Measurements from ENCODE around the gene TCF3. TPM values are rescaled to one million over a fixed set of nuclear protein-coding genes. Genes with fewer than 3 reads are reported as not detected.

Gene TCF3
- total RNA-seq, 1 experiment from 2014 or later, result 208 TPM

DNA sequence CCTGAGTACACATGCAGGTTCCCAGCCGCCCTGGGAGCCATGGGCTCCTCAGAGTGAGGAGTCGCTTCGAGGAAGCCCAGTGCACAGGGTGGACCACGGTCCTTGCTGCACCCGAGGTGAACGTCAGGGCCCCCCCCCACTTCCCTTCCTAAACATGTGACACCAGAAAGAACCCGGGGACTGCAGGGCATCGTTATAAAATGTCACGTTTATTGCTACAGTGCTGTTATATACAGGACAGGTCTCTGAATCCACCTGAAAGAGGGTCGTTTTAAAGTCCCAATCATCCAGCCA lies 43.4 kb downstream of the TCF3 start:
- intact Hi-C loops (cut with micrococcal nuclease), result loop anchor here (10.0 kb wide), 1 partner anchor 206 kb away; the partner anchor contains the start of gene ATP8B3
- ChIA-PET RAD21 (ENCODE audit: low non-redundant PET in 1 of 2, low total read pairs in 2 of 2, uncharacterized antibody in 2 of 2, unreplicated experiment in 2 of 2) (no interaction called here), POLR2A (no interaction called here), CTCF (no interaction called here)
- Histone ChIP-seq H2AFZ (ENCODE audit: low read depth, low read length, poor library complexity, severe bottlenecking) (no peak overlapping the region), H3K9me3 (ENCODE audit: control insufficient read depth in 1 of 2, insufficient read depth in 1 of 2, low read depth in 1 of 2, low read length in 2 of 2) (no peaks in the 10 kb centered on the region), H3K4me2 (ENCODE audit: low read length) (no peak overlapping the region), H3K27me3 (ENCODE audit: insufficient read depth, low read length) (no peaks in the 10 kb centered on the region), H4K20me1 (ENCODE audit: insufficient read depth) (no peaks in the 10 kb centered on the region), H3K4me3 (replicated peaks in 1 of 2; ENCODE audit: low read depth in 1 of 2, low read length in 2 of 2) (no peak overlapping the region), H3K4me1 (ENCODE audit: control insufficient read depth in 1 of 2, insufficient read depth in 2 of 2, low read length in 2 of 2) (peaks cover 7 to 32% of the 10 kb centered on the region in 2 experiments; a peak in 3 of 4 replicates), H3K36me3 (ENCODE audit: control insufficient read depth in 1 of 2, insufficient read depth in 2 of 2, low read length in 2 of 2) (peaks cover 7 to 16% of the 10 kb centered on the region in 2 experiments; a peak in 3 of 4 replicates), H3K79me2 (ENCODE audit: insufficient read depth, low read length) (peaks cover 12% of the 10 kb centered on the region), H3K27ac (ENCODE audit: low read depth, low read length) (no peak overlapping the region; the same call in 1 of the 2 replicates), H3K9ac (ENCODE audit: low read length) (no peak overlapping the region), H3K9me2 (ENCODE audit: insufficient read depth) (no peaks in the 10 kb centered on the region)
- TF ChIP-seq ZFX (IDR thresholded peaks at IDR 0.05) (no peak), CBX3 (IDR thresholded peaks at IDR 0.05; ENCODE audit: low read depth) (no peak), REST (IDR thresholded peaks at IDR 0.05; ENCODE audit: low read depth) (no peak), ATF3 (IDR thresholded peaks at IDR 0.05) (no peak)
- no TSS peak for BruUV-seq (replicated peaks)
- ATAC-seq, result no peak
- no peak for DNase-seq (ENCODE audit: low read depth, low spot score)

DNA sequence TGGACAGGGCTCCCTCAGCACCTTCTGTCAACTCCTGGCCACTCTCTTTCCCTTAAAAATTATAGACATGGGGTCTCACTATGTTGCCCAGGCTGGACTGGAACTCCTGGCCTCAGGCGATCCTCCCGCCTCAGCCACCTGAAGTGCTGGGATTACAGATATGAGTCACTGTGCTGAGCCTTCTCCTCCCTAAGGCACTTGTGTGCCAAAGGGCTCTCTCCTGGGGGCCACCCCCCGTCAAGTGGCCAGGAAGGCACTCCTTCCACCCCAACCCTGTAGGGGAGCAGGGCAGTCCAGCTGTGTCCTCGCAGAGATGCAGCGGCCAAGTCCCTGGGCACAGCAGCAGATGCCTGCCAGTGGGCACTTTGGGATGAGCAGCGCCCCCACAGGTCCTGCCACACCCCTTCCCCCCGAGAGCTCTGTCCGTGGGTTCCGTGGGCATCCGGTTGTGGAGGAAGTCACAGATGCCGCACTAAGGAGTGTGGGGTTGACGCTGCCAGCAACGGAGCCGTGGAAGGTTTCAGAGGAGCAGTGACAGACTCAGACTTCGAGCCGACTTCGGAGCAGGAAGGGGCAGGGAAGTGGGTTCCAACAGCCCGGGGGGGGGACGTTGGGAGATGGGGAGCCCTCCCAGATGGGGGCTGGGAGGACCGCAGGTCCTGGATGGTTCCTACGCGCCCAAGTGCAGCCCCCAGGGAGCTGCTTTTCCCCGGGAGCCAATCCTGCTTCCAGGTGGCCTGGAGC lies 43.9 kb downstream of the TCF3 start:
- Histone ChIP-seq H3K4me3 (replicated peaks in 1 of 2; ENCODE audit: low read depth in 1 of 2, low read length in 2 of 2) (no peak overlapping the region), H3K27ac (ENCODE audit: low read depth, low read length) (peak overlapping the region; percentile 27; the same call in 1 of the 2 replicates), H3K27me3 (ENCODE audit: insufficient read depth, low read length) (no peaks in the 10 kb centered on the region), H3K79me2 (ENCODE audit: insufficient read depth, low read length) (peaks cover 17% of the 10 kb centered on the region), H3K9me3 (ENCODE audit: control insufficient read depth in 1 of 2, insufficient read depth in 1 of 2, low read depth in 1 of 2, low read length in 2 of 2) (no peaks in the 10 kb centered on the region), H3K36me3 (ENCODE audit: control insufficient read depth in 1 of 2, insufficient read depth in 2 of 2, low read length in 2 of 2) (peaks cover 7 to 16% of the 10 kb centered on the region in 2 experiments; a peak in 3 of 4 replicates), H3K4me2 (ENCODE audit: low read length) (peak overlapping the region; percentile 18), H3K9ac (ENCODE audit: low read length) (no peak overlapping the region), H3K9me2 (ENCODE audit: insufficient read depth) (no peaks in the 10 kb centered on the region), H2AFZ (ENCODE audit: low read depth, low read length, poor library complexity, severe bottlenecking) (no peak overlapping the region), H4K20me1 (ENCODE audit: insufficient read depth) (no peaks in the 10 kb centered on the region), H3K4me1 (ENCODE audit: control insufficient read depth in 1 of 2, insufficient read depth in 2 of 2, low read length in 2 of 2) (peaks cover 10 to 37% of the 10 kb centered on the region in 2 experiments; a peak in 3 of 4 replicates)
- ChIA-PET POLR2A (no interaction called here), RAD21 (ENCODE audit: low non-redundant PET in 1 of 2, low total read pairs in 2 of 2, uncharacterized antibody in 2 of 2, unreplicated experiment in 2 of 2) (no interaction called here), CTCF (no interaction called here)
- BruUV-seq (replicated peaks), result no TSS peak
- DNase-seq (ENCODE audit: low read depth, low spot score), result no peak
- ATAC-seq, result peak; percentile 2; the same call in 1 of the 2 replicates
- intact Hi-C loops (cut with micrococcal nuclease), result loop anchor here (10.0 kb wide), 1 partner anchor 206 kb away; the partner anchor contains the start of gene ATP8B3
- no peak for TF ChIP-seq ATF3 (IDR thresholded peaks at IDR 0.05)
- TF ChIP-seq REST (IDR thresholded peaks at IDR 0.05; ENCODE audit: low read depth), result no peak
- no peak for TF ChIP-seq EZH2 (IDR thresholded peaks at IDR 0.05)
- TF ChIP-seq SRF (IDR thresholded peaks at IDR 0.05; ENCODE audit: low read depth), result no peak
- TF ChIP-seq ELF1 (IDR thresholded peaks at IDR 0.05; ENCODE audit: borderline replicate concordance, low read depth), result no peak
- TF ChIP-seq FOSL1 (IDR thresholded peaks at IDR 0.05; ENCODE audit: low read depth), result no peak
- TF ChIP-seq CBX3 (IDR thresholded peaks at IDR 0.05; ENCODE audit: low read depth), result no peak

Measured in HCT116 (cell line).